ENCODE measurements around the gene CATSPERB. TPM values are rescaled to one million over a fixed set of nuclear protein-coding genes. Genes with fewer than 3 reads are reported as not detected.

Gene CATSPERB
- total and polyA plus RNA-seq, 2 donors: 0.99 to 1.8 TPM

DNA sequence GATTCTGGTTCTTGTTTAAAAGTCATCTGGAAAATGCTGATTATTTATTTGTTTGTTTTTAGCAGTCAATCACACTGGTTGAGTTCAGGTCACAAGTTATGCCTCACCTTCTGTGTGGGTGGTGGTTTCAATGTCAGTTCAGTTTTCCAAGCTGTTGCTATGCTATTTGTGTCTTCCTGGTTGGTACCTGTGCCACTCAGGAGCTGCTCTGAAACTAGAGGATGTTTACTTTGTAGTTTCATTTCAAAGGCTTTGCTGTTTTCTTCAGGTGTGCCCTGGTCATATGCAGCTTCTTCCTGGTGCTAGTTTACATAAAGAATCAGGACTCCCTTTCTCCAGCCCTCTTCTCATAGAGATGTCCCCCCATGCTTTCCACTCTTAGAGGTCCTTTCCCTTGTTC, 146.0 kb downstream of the CATSPERB start:
- H3K36me3 ChIP-seq (ENCODE audit: control insufficient read depth in 2 of 2, insufficient read depth in 2 of 2, low read length in 1 of 2): no peaks in the 10 kb centered on the region
- no peaks in the 10 kb centered on the region for H3K4me1 ChIP-seq (ENCODE audit: control insufficient read depth in 2 of 2, insufficient read depth in 2 of 2, low read length in 2 of 2)
- no peak overlapping the region for H3K4me3 ChIP-seq (ENCODE audit: low read length in 2 of 2)
- H3K27ac ChIP-seq (ENCODE audit: low read depth in 1 of 2, low read length in 1 of 2): no peak overlapping the region
- H3K27me3 ChIP-seq (ENCODE audit: control insufficient read depth in 2 of 2, insufficient read depth in 1 of 2, low read length in 1 of 2): peaks cover 0 to 3% of the 10 kb centered on the region in 2 donors
- no peak for DNase-seq (ENCODE audit: low read depth in 6 of 9, low spot score in 9 of 9)
- peaks cover 0 to 3% of the 10 kb centered on the region in 2 donors for H3K9me3 ChIP-seq (ENCODE audit: control insufficient read depth in 2 of 2, insufficient read depth in 1 of 2, low read length in 1 of 2)

DNA sequence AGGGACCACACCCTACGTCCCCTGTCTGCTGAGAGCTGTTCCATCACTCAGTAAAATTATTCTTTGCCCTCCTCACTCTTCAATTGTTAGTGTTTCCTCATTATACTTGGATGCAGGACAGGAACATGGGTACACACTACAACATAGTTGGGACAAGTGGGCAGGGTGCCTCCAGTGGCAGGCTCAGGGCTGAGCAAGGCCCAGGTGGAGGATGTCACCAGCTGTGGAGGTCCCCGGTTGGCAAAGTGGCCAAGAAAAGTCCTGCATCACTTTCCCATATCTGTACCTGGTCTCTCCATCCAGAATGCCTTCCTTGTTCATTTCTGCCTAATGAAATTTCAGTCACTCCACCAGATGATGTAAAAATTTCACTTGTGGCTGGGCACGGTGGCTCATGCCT, 149.1 kb downstream of the CATSPERB start:
- Histone ChIP-seq H3K9me3 (ENCODE audit: control insufficient read depth in 2 of 2, insufficient read depth in 1 of 2, low read length in 1 of 2) (peaks cover 0 to 3% of the 10 kb centered on the region in 2 donors), H3K27me3 (ENCODE audit: control insufficient read depth in 2 of 2, insufficient read depth in 1 of 2, low read length in 1 of 2) (peaks cover 0 to 3% of the 10 kb centered on the region in 2 donors), H3K27ac (ENCODE audit: low read depth in 1 of 2, low read length in 1 of 2) (no peak overlapping the region), H3K4me1 (ENCODE audit: control insufficient read depth in 2 of 2, insufficient read depth in 2 of 2, low read length in 2 of 2) (no peaks in the 10 kb centered on the region), H3K4me3 (ENCODE audit: low read length in 2 of 2) (no peak overlapping the region), H3K36me3 (ENCODE audit: control insufficient read depth in 2 of 2, insufficient read depth in 2 of 2, low read length in 1 of 2) (no peaks in the 10 kb centered on the region)
- WGBS: 90% methylated on average over 3 of the region's 3 CpGs
- DNase-seq (ENCODE audit: low read depth in 6 of 9, low spot score in 9 of 9): no peak

- 69% methylated on average over 8 of the region's 8 CpGs for WGBS
- Histone ChIP-seq H3K36me3 (ENCODE audit: control insufficient read depth in 2 of 2, insufficient read depth in 2 of 2, low read length in 1 of 2) (no peaks in the 10 kb centered on the region), H3K27ac (ENCODE audit: low read depth in 1 of 2, low read length in 1 of 2) (no peak overlapping the region), H3K4me1 (ENCODE audit: control insufficient read depth in 2 of 2, insufficient read depth in 2 of 2, low read length in 2 of 2) (no peaks in the 10 kb centered on the region), H3K27me3 (ENCODE audit: control insufficient read depth in 2 of 2, insufficient read depth in 1 of 2, low read length in 1 of 2) (peaks cover 0 to 3% of the 10 kb centered on the region in 2 donors), H3K4me3 (ENCODE audit: low read length in 2 of 2) (no peak overlapping the region), H3K9me3 (ENCODE audit: control insufficient read depth in 2 of 2, insufficient read depth in 1 of 2, low read length in 1 of 2) (peaks cover 0 to 3% of the 10 kb centered on the region in 2 donors)
- no peak for DNase-seq (ENCODE audit: low read depth in 6 of 9, low spot score in 9 of 9)
Observed at GRCh38 chr14:91580876-91581577, 150.9 kb downstream of the CATSPERB start.

DNA sequence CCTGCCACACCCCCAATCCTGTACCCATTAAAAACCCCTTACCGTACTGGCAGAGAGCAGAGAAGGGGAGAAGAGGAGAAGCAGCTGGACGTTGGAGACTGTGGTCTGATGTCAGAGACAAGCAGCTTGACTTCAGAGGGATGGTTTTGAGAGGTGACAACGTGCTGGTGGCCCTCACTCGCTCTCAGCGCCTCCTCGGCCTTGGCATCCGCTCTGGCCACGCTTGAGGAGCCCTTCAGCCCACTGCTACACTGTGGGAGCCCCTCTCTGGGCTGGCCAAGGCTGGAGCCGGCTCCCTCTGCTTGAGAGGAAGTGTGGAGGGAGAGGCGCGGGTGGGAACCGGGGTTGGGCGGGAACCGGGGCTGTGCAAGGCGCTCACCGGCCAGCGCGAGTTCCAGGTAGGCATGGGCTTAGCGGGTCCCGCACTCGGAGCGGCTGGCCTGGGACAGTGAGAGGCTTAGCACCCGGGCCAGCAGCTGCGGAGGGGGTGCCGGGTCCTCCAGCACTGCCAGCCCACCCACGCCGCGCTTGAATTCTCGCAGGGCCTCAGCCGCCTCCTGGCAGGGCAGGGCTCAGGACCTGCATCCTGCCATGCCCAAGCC, 154.2 kb downstream of the CATSPERB start:
- Histone ChIP-seq H3K9me3 (ENCODE audit: control insufficient read depth in 2 of 2, insufficient read depth in 1 of 2, low read length in 1 of 2) (no peaks in the 10 kb centered on the region), H3K27ac (ENCODE audit: low read depth in 1 of 2, low read length in 1 of 2) (no peak overlapping the region), H3K4me1 (ENCODE audit: control insufficient read depth in 2 of 2, insufficient read depth in 2 of 2, low read length in 2 of 2) (peaks cover 4 to 6% of the 10 kb centered on the region in 2 donors), H3K27me3 (ENCODE audit: control insufficient read depth in 2 of 2, insufficient read depth in 1 of 2, low read length in 1 of 2) (peaks cover 3 to 32% of the 10 kb centered on the region in 2 donors), H3K4me3 (ENCODE audit: low read length in 2 of 2) (no peak overlapping the region), H3K36me3 (ENCODE audit: control insufficient read depth in 2 of 2, insufficient read depth in 2 of 2, low read length in 1 of 2) (no peaks in the 10 kb centered on the region)
- DNase-seq (ENCODE audit: low read depth in 6 of 9, low spot score in 9 of 9): no peak
- 93% methylated on average over 30 of the region's 30 CpGs for WGBS

DNA sequence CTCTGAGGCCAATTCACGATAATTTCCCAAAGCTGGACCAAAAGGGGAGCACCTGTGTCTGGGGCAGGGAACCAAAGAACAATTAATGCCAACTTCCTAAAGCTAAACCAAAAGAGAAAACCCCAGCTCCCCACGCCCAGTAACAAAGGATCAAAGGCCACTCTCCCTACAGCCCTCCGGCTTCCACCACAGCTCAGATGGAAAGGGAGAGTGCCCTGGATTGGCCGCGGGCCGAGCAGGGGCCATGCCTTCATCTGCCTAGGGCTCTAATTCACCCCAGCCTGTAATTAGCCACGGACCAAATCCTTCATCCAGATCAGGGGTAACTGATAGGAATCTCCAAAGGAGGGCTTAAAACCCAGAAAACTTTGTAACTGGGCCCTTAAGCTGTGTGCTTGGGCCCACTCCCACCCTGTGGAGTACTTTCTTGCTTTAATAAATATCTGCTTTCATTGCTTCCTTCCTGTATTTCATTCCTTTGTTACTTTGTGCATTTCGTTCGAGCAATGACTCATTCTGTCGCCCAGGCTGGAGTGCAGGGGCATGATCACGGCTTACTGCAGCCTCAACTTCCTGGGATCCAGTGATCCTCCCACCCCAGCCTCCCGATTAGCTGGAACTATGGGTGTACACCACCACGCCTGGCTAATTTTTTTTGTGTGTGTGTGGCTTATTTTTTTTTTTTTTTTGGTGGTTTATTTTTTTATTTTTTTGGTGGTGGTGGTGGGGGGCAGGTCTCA, 156.2 kb downstream of the CATSPERB start:
- H3K4me3 ChIP-seq (ENCODE audit: low read length in 2 of 2): no peak overlapping the region
- no peaks in the 10 kb centered on the region for H3K9me3 ChIP-seq (ENCODE audit: control insufficient read depth in 2 of 2, insufficient read depth in 1 of 2, low read length in 1 of 2)
- H3K27me3 ChIP-seq (ENCODE audit: control insufficient read depth in 2 of 2, insufficient read depth in 1 of 2, low read length in 1 of 2): peaks cover 3 to 32% of the 10 kb centered on the region in 2 donors
- H3K36me3 ChIP-seq (ENCODE audit: control insufficient read depth in 2 of 2, insufficient read depth in 2 of 2, low read length in 1 of 2): no peaks in the 10 kb centered on the region
- WGBS: 77% methylated on average over 13 of the region's 13 CpGs
- no peak overlapping the region for H3K27ac ChIP-seq (ENCODE audit: low read depth in 1 of 2, low read length in 1 of 2)
- H3K4me1 ChIP-seq (ENCODE audit: control insufficient read depth in 2 of 2, insufficient read depth in 2 of 2, low read length in 2 of 2): peaks cover 4 to 6% of the 10 kb centered on the region in 2 donors
- DNase-seq (ENCODE audit: low read depth in 6 of 9, low spot score in 9 of 9): no peak

- no peaks in the 10 kb centered on the region for H3K36me3 ChIP-seq (ENCODE audit: control insufficient read depth in 2 of 2, insufficient read depth in 2 of 2, low read length in 1 of 2)
- H3K9me3 ChIP-seq (ENCODE audit: control insufficient read depth in 2 of 2, insufficient read depth in 1 of 2, low read length in 1 of 2): no peaks in the 10 kb centered on the region
- H3K27me3 ChIP-seq (ENCODE audit: control insufficient read depth in 2 of 2, insufficient read depth in 1 of 2, low read length in 1 of 2): peaks cover 3 to 32% of the 10 kb centered on the region in 2 donors
- H3K27ac ChIP-seq (ENCODE audit: low read depth in 1 of 2, low read length in 1 of 2): no peak overlapping the region
- WGBS: 2% methylated on average over 59 of the region's 59 CpGs
- H3K4me1 ChIP-seq (ENCODE audit: control insufficient read depth in 2 of 2, insufficient read depth in 2 of 2, low read length in 2 of 2): peaks cover 4 to 6% of the 10 kb centered on the region in 2 donors
- H3K4me3 ChIP-seq (ENCODE audit: low read length in 2 of 2): peak overlapping the region in 1 of 2 donors; percentile 34
- DNase-seq (ENCODE audit: low read depth in 6 of 9, low spot score in 9 of 9): peak; percentile 17 to 69 (median 44)
Observed at GRCh38 chr14:91573894-91574837, 157.7 kb downstream of the CATSPERB start.

DNA sequence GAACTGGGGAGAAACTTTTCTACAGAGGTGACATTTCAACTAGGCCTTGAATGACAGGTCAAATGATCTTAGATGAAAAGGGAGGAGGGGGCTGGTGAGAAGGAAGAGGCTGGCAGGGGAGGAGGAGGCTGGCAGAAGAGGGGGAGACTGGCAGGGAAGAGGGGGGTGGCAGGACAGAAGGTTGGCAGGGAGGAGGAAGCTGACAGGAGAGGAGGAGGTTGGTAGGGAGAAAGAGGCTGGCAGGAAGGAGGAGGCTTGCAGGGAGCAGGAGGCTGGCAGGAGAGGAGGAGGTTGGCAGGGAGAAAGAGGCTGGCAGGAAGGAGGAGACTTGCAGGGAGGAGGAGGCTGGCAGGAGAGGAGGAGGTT, 158.4 kb downstream of the CATSPERB start:
- Histone ChIP-seq H3K27ac (ENCODE audit: low read depth in 1 of 2, low read length in 1 of 2) (no peak overlapping the region), H3K4me3 (ENCODE audit: low read length in 2 of 2) (peak overlapping the region in 1 of 2 donors; percentile 34), H3K36me3 (ENCODE audit: control insufficient read depth in 2 of 2, insufficient read depth in 2 of 2, low read length in 1 of 2) (no peaks in the 10 kb centered on the region), H3K4me1 (ENCODE audit: control insufficient read depth in 2 of 2, insufficient read depth in 2 of 2, low read length in 2 of 2) (peaks cover 4 to 6% of the 10 kb centered on the region in 2 donors), H3K9me3 (ENCODE audit: control insufficient read depth in 2 of 2, insufficient read depth in 1 of 2, low read length in 1 of 2) (no peaks in the 10 kb centered on the region), H3K27me3 (ENCODE audit: control insufficient read depth in 2 of 2, insufficient read depth in 1 of 2, low read length in 1 of 2) (peaks cover 3 to 32% of the 10 kb centered on the region in 2 donors)
- DNase-seq (ENCODE audit: low read depth in 6 of 9, low spot score in 9 of 9): no peak

- WGBS: 95% methylated on average over 1 of the region's 1 CpG
- Histone ChIP-seq H3K4me1 (ENCODE audit: control insufficient read depth in 2 of 2, insufficient read depth in 2 of 2, low read length in 2 of 2) (peaks cover 4 to 6% of the 10 kb centered on the region in 2 donors), H3K9me3 (ENCODE audit: control insufficient read depth in 2 of 2, insufficient read depth in 1 of 2, low read length in 1 of 2) (no peaks in the 10 kb centered on the region), H3K27ac (ENCODE audit: low read depth in 1 of 2, low read length in 1 of 2) (no peak overlapping the region), H3K36me3 (ENCODE audit: control insufficient read depth in 2 of 2, insufficient read depth in 2 of 2, low read length in 1 of 2) (no peaks in the 10 kb centered on the region), H3K4me3 (ENCODE audit: low read length in 2 of 2) (no peak overlapping the region), H3K27me3 (ENCODE audit: control insufficient read depth in 2 of 2, insufficient read depth in 1 of 2, low read length in 1 of 2) (peaks cover 3 to 23% of the 10 kb centered on the region in 2 donors)
- no peak for DNase-seq (ENCODE audit: low read depth in 6 of 9, low spot score in 9 of 9)
Observed at GRCh38 chr14:91570021-91570420, 161.9 kb downstream of the CATSPERB start.

Measured in thymus (tissue), 11 donors.